GM10266 (cell line): ENCODE data around the gene SLC46A1.

Source experiments
- DNase-seq: peaks from one replicate; pipeline ENCODE4 v3.0.0; 2012; ENCODE audit errors: extremely low spot score
- CTCF ChIP-seq: IDR thresholded peaks from 2 replicates; pipeline ENCODE4 v1.5.1; 2012; ENCODE audit warnings: mild to moderate bottlenecking, low read depth; ENCODE audit not compliant: control insufficient read depth, insufficient read depth; ENCODE audit errors: missing control alignments

The SLC46A1 gene

GRCh38 chr17:28395968-28396367 lies 10.0 kb downstream of the SLC46A1 start:
- DNase-seq, result no peak
- TF ChIP-seq CTCF, result no peak

- TF ChIP-seq CTCF, result no peak
- DNase-seq, result no peak
Measured at GRCh38 chr17:28395426-28395825, 10.6 kb downstream of the SLC46A1 start.

GRCh38 chr17:28394337-28395116 lies 11.5 kb downstream of the SLC46A1 start:
- no peak for TF ChIP-seq CTCF
- no peak for DNase-seq

- no peak for DNase-seq
- no peak for TF ChIP-seq CTCF
Measured at GRCh38 chr17:28392491-28392890, 13.5 kb downstream of the SLC46A1 start.

- no peak for TF ChIP-seq CTCF
- DNase-seq, result no peak
Measured at GRCh38 chr17:28391401-28391800, 14.6 kb downstream of the SLC46A1 start.

- no peak for DNase-seq
- TF ChIP-seq CTCF, result no peak
Measured at GRCh38 chr17:28390984-28391383, 15.0 kb downstream of the SLC46A1 start.

GRCh38 chr17:28390563-28390962 lies 15.4 kb downstream of the SLC46A1 start:
- DNase-seq, result no peak
- no peak for TF ChIP-seq CTCF
